SU-DHL-6 (cell line): ENCODE data around the gene PRRX1.

Source experiments
- H2AFZ ChIP-seq: fragments of 200-600 bp; sonication (generic); 2 replicates; pipeline ENCODE4 v1.6.1; 2014; ENCODE audit warnings: low read depth, mild to moderate bottlenecking, moderate library complexity, mixed read lengths, antibody characterized with exemption, low read length; ENCODE audit not compliant: severe bottlenecking
- H3F3A ChIP-seq: fragments of 200-600 bp; shearing (Covaris generic); 2 replicates; pipeline ENCODE4 v1.6.0; 2016; ENCODE audit warnings: antibody characterized with exemption, mild to moderate bottlenecking; ENCODE audit not compliant: insufficient read depth
- H3K27ac ChIP-seq: fragments of 200-600 bp; sonication (generic); 2 replicates; pipeline ENCODE4 v1.5.1; 2016; ENCODE audit warnings: low read depth, mild to moderate bottlenecking, low read length, moderate library complexity, mixed read lengths
- H3K27me3 ChIP-seq: fragments of 200-600 bp; sonication (generic), shearing (Covaris generic); 2 replicates; pipeline ENCODE4 v1.6.0; 2014; ENCODE audit warnings: mild to moderate bottlenecking, low read length
- H3K36me3 ChIP-seq: fragments of 200-600 bp; sonication (generic); 2 replicates; pipeline ENCODE4 v1.6.1; 2014; ENCODE audit warnings: mild to moderate bottlenecking, low read length, mixed read lengths
- H3K4me2 ChIP-seq: fragments of 300-600, 200-600 bp; shearing (Covaris generic), sonication (generic); 2 replicates; pipeline ENCODE4 v1.6.0; 2014; ENCODE audit warnings: low read length, low read depth, mild to moderate bottlenecking; ENCODE audit not compliant: poor library complexity, severe bottlenecking
- H3K4me3 ChIP-seq: fragments of 200-600 bp; sonication (generic); 2 replicates; pipeline ENCODE4 v1.5.1; 2014; ENCODE audit warnings: antibody characterized with exemption, low read length, mild to moderate bottlenecking, mixed read lengths; ENCODE audit not compliant: insufficient read depth, poor library complexity, severe bottlenecking
- H3K79me2 ChIP-seq: fragments of 200-600 bp; sonication (generic); 2 replicates; pipeline ENCODE4 v1.6.1; 2014; ENCODE audit warnings: mild to moderate bottlenecking, low read length, moderate library complexity; ENCODE audit not compliant: insufficient read depth
- H3K9ac ChIP-seq: fragments of 200-600 bp; sonication (generic); 2 replicates; pipeline ENCODE4 v1.7.0; 2014; ENCODE audit warnings: mild to moderate bottlenecking, low read length
- H3K9me2 ChIP-seq: fragments of 200-600 bp; sonication (generic); replicated peaks from 2 replicates; pipeline ENCODE4 v1.6.1; 2014; ENCODE audit warnings: low read length; ENCODE audit not compliant: insufficient read depth
- H3K9me3 ChIP-seq: fragments of 200-600 bp; sonication (generic); 2 replicates; pipeline ENCODE4 v1.6.1; 2014; ENCODE audit warnings: low read length, mixed read lengths; ENCODE audit not compliant: insufficient read depth
- H4K20me1 ChIP-seq: fragments of 200-600 bp; sonication (generic); 2 replicates; pipeline ENCODE4 v1.6.1; 2014; ENCODE audit warnings: low read depth, mild to moderate bottlenecking, antibody characterized with exemption, low read length, moderate library complexity, mixed read lengths
- EZH2phosphoT487 ChIP-seq: fragments of 200-600 bp; sonication (generic), shearing (Covaris generic); conservative IDR thresholded peaks from 2 replicates; pipeline ENCODE4 v1.6.1; 2018; ENCODE audit warnings: mild to moderate bottlenecking, antibody characterized with exemption, low read length, moderate library complexity, mixed read lengths
- TF ChIP-seq, protein P1 (sequence below): fragments of 200-600 bp; sonication (generic); IDR thresholded peaks from one replicate; pipeline ENCODE4 v1.5.1; 2017; ENCODE audit warnings: antibody characterized with exemption, mild to moderate bottlenecking, low read length, moderate library complexity; ENCODE audit not compliant: insufficient read depth, poor library complexity, severe bottlenecking

Gene PRRX1

DNA sequence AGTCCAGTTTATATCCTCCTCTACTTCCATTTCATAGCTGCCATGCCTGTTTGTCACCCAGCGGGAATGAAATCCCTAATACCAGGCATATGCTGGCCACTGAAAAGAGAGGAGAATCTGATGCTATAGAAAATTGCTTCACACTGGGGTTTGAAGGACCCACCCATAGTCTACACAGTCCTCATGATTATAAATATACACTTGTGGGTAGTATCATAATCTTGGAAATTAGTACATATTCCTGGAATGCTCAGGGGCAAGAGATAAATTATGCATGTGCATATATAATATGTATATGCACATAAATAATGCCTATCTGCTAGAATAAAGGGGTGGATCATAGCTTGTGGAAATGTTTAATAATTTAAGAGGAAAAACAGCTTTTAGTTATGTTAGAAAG, 105.8 kb downstream of the PRRX1 start:
- Histone ChIP-seq H4K20me1 (no peaks in the 10 kb centered on the region), H3F3A (no peaks in the 10 kb centered on the region), H3K79me2 (no peaks in the 10 kb centered on the region), H3K27ac (no peak overlapping the region), H2AFZ (no peak overlapping the region), H3K9ac (no peak overlapping the region), H3K9me2 (no peaks in the 10 kb centered on the region), H3K4me2 (no peak overlapping the region), H3K4me3 (no peak overlapping the region), H3K9me3 (no peaks in the 10 kb centered on the region), H3K27me3 (no peaks in the 10 kb centered on the region), H3K36me3 (no peaks in the 10 kb centered on the region)
- TF ChIP-seq, protein P1, sequence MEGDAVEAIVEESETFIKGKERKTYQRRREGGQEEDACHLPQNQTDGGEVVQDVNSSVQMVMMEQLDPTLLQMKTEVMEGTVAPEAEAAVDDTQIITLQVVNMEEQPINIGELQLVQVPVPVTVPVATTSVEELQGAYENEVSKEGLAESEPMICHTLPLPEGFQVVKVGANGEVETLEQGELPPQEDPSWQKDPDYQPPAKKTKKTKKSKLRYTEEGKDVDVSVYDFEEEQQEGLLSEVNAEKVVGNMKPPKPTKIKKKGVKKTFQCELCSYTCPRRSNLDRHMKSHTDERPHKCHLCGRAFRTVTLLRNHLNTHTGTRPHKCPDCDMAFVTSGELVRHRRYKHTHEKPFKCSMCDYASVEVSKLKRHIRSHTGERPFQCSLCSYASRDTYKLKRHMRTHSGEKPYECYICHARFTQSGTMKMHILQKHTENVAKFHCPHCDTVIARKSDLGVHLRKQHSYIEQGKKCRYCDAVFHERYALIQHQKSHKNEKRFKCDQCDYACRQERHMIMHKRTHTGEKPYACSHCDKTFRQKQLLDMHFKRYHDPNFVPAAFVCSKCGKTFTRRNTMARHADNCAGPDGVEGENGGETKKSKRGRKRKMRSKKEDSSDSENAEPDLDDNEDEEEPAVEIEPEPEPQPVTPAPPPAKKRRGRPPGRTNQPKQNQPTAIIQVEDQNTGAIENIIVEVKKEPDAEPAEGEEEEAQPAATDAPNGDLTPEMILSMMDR: no peak
- TF ChIP-seq EZH2phosphoT487: no peak

DNA sequence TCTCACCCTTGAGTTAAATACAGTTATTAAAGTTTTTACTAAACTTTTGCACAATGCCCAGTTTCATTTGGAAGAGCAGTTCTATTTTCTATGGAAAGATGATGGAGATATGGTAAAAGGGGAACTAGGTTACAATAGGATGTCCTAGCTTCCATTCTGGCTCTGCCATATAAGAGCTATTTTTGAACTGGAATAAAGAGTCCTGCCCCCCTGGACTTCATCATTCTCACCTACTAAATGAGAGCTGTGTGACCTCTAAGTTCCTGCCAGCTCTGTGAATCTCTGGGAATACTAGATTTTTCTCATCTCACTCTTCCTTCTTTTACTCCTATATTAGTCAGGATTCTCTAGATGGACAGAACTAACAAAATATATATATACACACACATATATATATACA, 106.3 kb downstream of the PRRX1 start:
- Histone ChIP-seq H3K27me3 (no peaks in the 10 kb centered on the region), H3K9ac (no peak overlapping the region), H3K79me2 (no peaks in the 10 kb centered on the region), H2AFZ (no peak overlapping the region), H3K4me3 (no peak overlapping the region), H4K20me1 (no peaks in the 10 kb centered on the region), H3K4me2 (no peak overlapping the region), H3K9me3 (no peaks in the 10 kb centered on the region), H3F3A (no peaks in the 10 kb centered on the region), H3K9me2 (no peaks in the 10 kb centered on the region), H3K36me3 (no peaks in the 10 kb centered on the region), H3K27ac (no peak overlapping the region)
- no peak for TF ChIP-seq EZH2phosphoT487

DNA sequence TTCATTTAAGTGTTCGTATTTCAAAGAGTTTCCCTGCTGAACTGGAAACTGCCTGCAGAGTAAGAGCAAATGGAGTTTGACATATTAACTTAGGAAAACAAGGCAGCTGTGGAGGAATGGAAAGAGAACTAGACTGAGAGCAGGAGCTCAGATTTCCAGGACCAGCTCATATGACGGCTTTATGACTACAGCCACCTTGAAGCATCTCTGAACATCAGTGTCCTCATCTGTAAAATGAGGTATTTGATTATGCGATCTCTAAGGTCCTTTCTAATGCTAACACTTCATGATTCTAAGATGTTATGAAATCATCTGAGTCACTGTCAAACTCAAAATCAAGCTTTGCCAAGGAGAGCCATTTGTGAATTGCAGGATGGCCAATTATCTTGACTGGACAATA, 112.3 kb downstream of the PRRX1 start:
- H2AFZ ChIP-seq: no peak overlapping the region
- TF ChIP-seq, protein P1: no peak
- no peak for TF ChIP-seq EZH2phosphoT487

DNA sequence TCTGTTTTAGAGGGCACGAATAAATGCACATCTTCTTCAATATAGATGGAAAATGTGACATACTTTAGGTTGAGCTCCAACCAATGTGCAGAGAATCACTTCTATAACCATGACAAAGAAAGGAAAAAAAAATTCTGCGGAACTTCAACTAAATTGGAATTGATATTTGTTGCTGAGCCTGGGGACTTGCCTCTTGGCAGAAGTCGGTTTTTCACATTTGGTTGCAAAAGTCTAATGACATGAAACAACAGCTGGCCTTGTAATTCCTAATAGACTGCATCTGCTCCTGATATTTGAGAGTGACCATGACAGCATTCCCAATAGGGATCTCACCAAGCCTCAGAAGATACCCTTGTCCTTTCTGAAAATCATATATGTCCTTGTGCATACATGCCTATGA, 112.8 kb downstream of the PRRX1 start:
- no peaks in the 10 kb centered on the region for H3K9me3 ChIP-seq
- no peak overlapping the region for H3K27ac ChIP-seq
- H3K9me2 ChIP-seq: no peaks in the 10 kb centered on the region
- H4K20me1 ChIP-seq: no peaks in the 10 kb centered on the region
- no peaks in the 10 kb centered on the region for H3K79me2 ChIP-seq
- H2AFZ ChIP-seq: no peak overlapping the region
- H3K9ac ChIP-seq: no peak overlapping the region
- no peaks in the 10 kb centered on the region for H3K27me3 ChIP-seq
- no peaks in the 10 kb centered on the region for H3F3A ChIP-seq
- H3K4me3 ChIP-seq: no peak overlapping the region
- no peak overlapping the region for H3K4me2 ChIP-seq
- TF ChIP-seq EZH2phosphoT487: no peak
- TF ChIP-seq, protein P1: no peak
- no peaks in the 10 kb centered on the region for H3K36me3 ChIP-seq

More for the DNA sequence above, 112.3 kb downstream of the PRRX1 start:
- no peaks in the 10 kb centered on the region for H4K20me1 ChIP-seq
- H3K9ac ChIP-seq: no peak overlapping the region
- no peaks in the 10 kb centered on the region for H3K9me3 ChIP-seq
- H3K36me3 ChIP-seq: no peaks in the 10 kb centered on the region
- H3K4me3 ChIP-seq: no peak overlapping the region
- H3K79me2 ChIP-seq: no peaks in the 10 kb centered on the region
- no peak overlapping the region for H3K27ac ChIP-seq
- no peaks in the 10 kb centered on the region for H3K27me3 ChIP-seq
- no peaks in the 10 kb centered on the region for H3F3A ChIP-seq
- H3K4me2 ChIP-seq: no peak overlapping the region
- H3K9me2 ChIP-seq: no peaks in the 10 kb centered on the region
